Urinary bladder (tissue), 4 donors: ENCODE measurements around the gene PDE7B. TPM values are rescaled to one million over a fixed set of nuclear protein-coding genes. Genes with fewer than 3 reads are reported as not detected.
A peak's percentile ranks its signal among the peaks of the same experiment; 100 is the strongest.

Source experiments
- DNase-seq: peaks from one replicate; pipeline ENCODE4 v3.0.0-alpha.2; 2015; ENCODE audit errors: extremely low spot score
- H3K27ac ChIP-seq: one replicate; pipeline ENCODE4 v1.5.1; 2013; ENCODE audit warnings: low read depth, mild to moderate bottlenecking, moderate library complexity
- H3K36me3 ChIP-seq: one replicate; pipeline ENCODE4 v1.6.1; 2013; ENCODE audit warnings: mild to moderate bottlenecking, moderate library complexity; ENCODE audit not compliant: insufficient read depth
- H3K4me1 ChIP-seq: one replicate; pipeline ENCODE4 v1.6.1; 2013; ENCODE audit warnings: mild to moderate bottlenecking, moderate library complexity; ENCODE audit not compliant: insufficient read depth
- H3K4me3 ChIP-seq: one replicate; pipeline ENCODE4 v1.5.1; 2013; ENCODE audit warnings: low read depth, low read length
- WGBS: extraction: QIAGEN DNeasy Blood & Tissue Kit; methylation state at CpG from one replicate; pipeline ENCODE4 v1.1.7; 2013; 5-methylcytosine and 5-hydroxymethylcytosine counted together
- polyA plus RNA-seq: library from polyadenylated mRNA; stranded (reverse); fragments of 200-250 nt; gene quantifications from one replicate; pipeline ENCODE4 v1.2.3, GENCODE V29; 2013
- total RNA-seq: library from RNA; depleted of rRNA; stranded (reverse); fragments of >200 nt; gene quantifications from one replicate; pipeline ENCODE4 v1.2.3, GENCODE V29; 2014
- donor health status: healthy with polysubstance abuse.
- donor health status: healthy.

The PDE7B gene
- total and polyA plus RNA-seq, 2 donors, result 9.3 to 34.2 TPM

- no peaks in the 10 kb centered on the region for H3K4me1 ChIP-seq
- H3K36me3 ChIP-seq, result peaks cover 5% of the 10 kb centered on the region
- H3K27ac ChIP-seq, result no peak overlapping the region
- no peak overlapping the region for H3K4me3 ChIP-seq
- 87% methylated on average over 5 of the region's 5 CpGs for WGBS
- DNase-seq, result no peak
These were observed 306.2 kb downstream of the PDE7B start for GRCh38 chr6:136157743-136158142.

- Histone ChIP-seq H3K4me1 (no peaks in the 10 kb centered on the region), H3K27ac (no peak overlapping the region), H3K36me3 (peaks cover 4% of the 10 kb centered on the region), H3K4me3 (no peak overlapping the region)
- WGBS, result 34% methylated on average over 4 of the region's 4 CpGs
- no peak for DNase-seq
These were observed 306.9 kb downstream of the PDE7B start for GRCh38 chr6:136158387-136158821.

GRCh38 chr6:136158971-136159370 lies 307.5 kb downstream of the PDE7B start:
- Histone ChIP-seq H3K4me3 (no peak overlapping the region), H3K27ac (no peak overlapping the region), H3K36me3 (peaks cover 2% of the 10 kb centered on the region), H3K4me1 (no peaks in the 10 kb centered on the region)
- 47% methylated on average over 2 of the region's 2 CpGs for WGBS
- DNase-seq, result no peak

GRCh38 chr6:136160250-136160649 lies 308.7 kb downstream of the PDE7B start:
- Histone ChIP-seq H3K27ac (no peak overlapping the region), H3K4me3 (no peak overlapping the region), H3K4me1 (no peaks in the 10 kb centered on the region), H3K36me3 (peaks cover 2% of the 10 kb centered on the region)
- no peak for DNase-seq
- WGBS, result 96% methylated on average over 4 of the region's 4 CpGs

- DNase-seq, result no peak
- Histone ChIP-seq H3K27ac (no peak overlapping the region), H3K4me1 (no peaks in the 10 kb centered on the region), H3K4me3 (no peak overlapping the region), H3K36me3 (no peaks in the 10 kb centered on the region)
- WGBS, result 80% methylated on average over 3 of the region's 3 CpGs
These were observed 310.4 kb downstream of the PDE7B start for GRCh38 chr6:136161950-136162349.

GRCh38 chr6:136163260-136163659 lies 311.8 kb downstream of the PDE7B start:
- 98% methylated on average over 3 of the region's 3 CpGs for WGBS
- no peak for DNase-seq
- Histone ChIP-seq H3K4me1 (no peaks in the 10 kb centered on the region), H3K36me3 (no peaks in the 10 kb centered on the region), H3K4me3 (no peak overlapping the region), H3K27ac (no peak overlapping the region)

DNA sequence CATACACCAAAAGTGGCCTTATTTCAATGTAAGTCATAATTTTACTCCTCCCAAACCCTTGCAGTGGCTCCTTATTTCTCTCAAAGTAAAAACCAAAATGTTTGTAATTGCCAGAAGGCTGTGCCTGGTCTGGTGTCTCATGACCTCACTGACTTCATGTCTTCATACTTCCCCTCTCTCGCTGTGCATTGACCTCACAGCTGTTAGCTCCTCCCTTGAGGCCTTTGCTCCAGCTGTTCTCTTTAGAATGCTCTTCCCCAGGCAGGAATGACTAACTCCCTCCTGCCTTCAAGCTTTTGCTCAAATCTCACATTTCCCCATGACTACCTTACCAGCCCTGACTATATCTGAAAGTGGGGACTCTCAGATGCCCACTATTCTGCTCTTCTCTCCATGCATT lies 315.3 kb downstream of the PDE7B start:
- Histone ChIP-seq H3K36me3 (no peaks in the 10 kb centered on the region), H3K27ac (no peak overlapping the region), H3K4me1 (no peaks in the 10 kb centered on the region), H3K4me3 (no peak overlapping the region)
- DNase-seq, result no peak
- WGBS, result 96% methylated on average over 1 of the region's 1 CpG

DNA sequence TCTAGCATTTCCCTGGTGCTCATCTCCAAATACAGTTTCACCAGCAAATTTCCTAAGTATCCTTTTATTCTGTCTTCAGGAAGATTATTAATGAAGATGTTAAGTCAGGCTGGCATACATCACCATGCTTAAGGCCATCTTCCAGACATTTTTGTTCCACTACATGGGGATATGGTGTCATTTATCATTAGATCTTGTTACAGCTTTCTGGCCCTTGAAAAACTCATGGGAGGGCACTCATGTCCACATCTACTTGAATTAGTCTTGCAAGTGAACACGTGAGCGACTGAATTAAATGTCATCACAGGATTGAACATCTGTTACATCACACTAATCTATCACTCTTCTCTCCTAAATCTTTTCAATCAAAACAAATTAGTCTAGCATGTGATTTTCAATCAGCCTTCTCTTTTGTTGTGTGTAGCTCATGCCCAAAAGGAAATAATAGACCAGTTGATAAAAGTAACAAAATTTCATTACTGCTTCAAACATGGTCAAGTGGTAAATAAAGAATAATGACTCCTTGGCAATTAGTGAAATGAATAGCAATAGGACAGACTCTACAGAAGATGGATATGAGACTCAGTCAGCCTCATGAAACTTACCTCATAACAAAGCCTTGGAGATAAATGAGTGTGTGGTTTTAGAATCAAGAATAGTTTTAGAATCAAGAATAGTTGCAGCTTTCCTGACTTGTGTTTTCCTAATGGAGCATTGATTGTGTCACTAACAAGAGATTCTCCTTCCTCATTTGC lies 318.1 kb downstream of the PDE7B start:
- Histone ChIP-seq H3K4me1 (no peaks in the 10 kb centered on the region), H3K27ac (no peak overlapping the region), H3K4me3 (no peak overlapping the region), H3K36me3 (no peaks in the 10 kb centered on the region)
- WGBS, result 94% methylated on average over 2 of the region's 2 CpGs
- no peak for DNase-seq

GRCh38 chr6:136171231-136171630 lies 319.7 kb downstream of the PDE7B start:
- no peaks in the 10 kb centered on the region for H3K4me1 ChIP-seq
- WGBS, result 94% methylated on average over 3 of the region's 3 CpGs
- no peaks in the 10 kb centered on the region for H3K36me3 ChIP-seq
- H3K27ac ChIP-seq, result no peak overlapping the region
- DNase-seq, result no peak
- no peak overlapping the region for H3K4me3 ChIP-seq

DNA sequence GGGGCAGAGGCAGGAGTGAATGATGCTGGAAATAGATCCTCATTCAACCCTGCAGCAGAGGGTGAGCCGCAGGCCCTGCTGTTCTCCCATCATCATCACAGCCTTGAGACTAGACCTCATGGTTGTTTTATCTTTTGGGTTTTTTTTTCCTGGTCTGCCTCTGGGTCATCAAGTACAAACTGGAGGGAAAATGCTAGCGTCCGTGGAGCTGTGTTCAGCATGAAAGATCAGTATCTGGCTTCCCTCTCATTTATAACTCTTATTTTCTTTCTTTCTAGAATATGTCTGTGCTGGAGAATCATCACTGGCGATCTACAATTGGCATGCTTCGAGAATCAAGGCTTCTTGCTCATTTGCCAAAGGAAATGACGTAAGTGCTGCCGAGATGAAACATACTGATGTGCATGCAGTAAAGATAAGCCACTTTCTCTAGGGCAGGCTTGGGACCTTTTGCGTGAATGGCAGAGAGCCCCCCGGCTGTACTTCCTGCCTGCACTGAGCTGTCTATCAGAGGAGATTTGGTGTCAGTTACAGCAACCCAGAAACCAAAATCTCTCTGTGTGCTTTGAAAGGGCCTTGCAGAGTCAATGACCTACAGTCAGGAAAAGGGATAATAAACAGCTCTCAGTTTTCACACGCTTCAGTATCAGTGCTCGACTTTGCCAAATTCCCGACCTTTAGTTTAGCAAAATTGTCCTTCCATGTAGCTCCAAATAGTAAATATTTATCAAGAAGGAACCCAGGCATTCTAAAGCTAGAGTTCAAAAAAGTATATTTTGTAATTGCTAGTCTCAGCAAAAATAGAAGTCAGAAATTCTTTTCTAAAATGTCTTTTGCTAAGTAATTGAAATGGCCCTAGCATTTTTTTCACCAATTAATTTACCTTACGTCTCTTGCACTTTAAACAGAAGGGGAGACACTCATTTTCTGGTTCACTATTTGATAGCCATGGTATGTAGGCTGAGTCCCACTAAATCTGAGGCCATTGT lies 322.3 kb downstream of the PDE7B start:
- no peak for DNase-seq
- Histone ChIP-seq H3K4me3 (no peak overlapping the region), H3K36me3 (no peaks in the 10 kb centered on the region), H3K4me1 (no peaks in the 10 kb centered on the region), H3K27ac (peak overlapping the region; percentile 53)
- 29% methylated on average over 13 of the region's 13 CpGs for WGBS

- H3K36me3 ChIP-seq, result no peaks in the 10 kb centered on the region
- DNase-seq, result no peak
- H3K4me3 ChIP-seq, result no peak overlapping the region
- no peaks in the 10 kb centered on the region for H3K4me1 ChIP-seq
- 71% methylated on average over 2 of the region's 2 CpGs for WGBS
- no peak overlapping the region for H3K27ac ChIP-seq
These were observed 323.0 kb downstream of the PDE7B start for GRCh38 chr6:136174510-136174909.

DNA sequence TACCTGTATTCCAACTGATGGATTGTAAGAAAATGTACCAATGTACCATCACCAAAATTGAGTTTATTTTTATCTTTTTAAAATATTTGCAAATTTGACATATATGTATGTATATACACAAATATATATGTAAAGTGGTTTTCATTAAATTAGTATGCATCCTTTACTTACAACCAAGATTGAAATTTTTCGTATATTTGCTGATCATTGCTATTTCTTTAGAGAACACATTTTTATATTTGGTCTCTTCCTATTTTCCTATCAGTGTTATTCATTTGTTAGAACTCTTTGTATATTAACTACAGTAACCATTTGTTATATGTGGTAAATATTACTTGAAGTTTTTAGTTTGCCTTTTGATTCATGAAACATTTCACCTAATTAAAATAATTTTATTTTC lies 324.4 kb downstream of the PDE7B start:
- 98% methylated on average over 1 of the region's 1 CpG for WGBS

DNA sequence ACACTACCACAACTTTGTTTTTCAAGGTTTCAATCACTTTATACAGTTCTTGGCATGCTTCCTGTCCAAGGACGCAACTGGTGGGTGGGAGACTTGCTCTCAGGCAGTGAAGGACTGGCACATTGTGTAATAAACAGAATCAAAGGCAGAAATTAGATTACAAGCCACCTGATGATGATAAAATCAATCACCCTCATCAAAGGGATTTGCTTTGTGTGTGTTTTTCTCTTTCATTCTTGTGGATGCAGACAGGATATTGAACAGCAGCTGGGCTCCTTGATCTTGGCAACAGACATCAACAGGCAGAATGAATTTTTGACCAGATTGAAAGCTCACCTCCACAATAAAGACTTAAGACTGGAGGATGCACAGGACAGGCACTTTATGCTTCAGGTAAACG lies 327.2 kb downstream of the PDE7B start:
- Histone ChIP-seq H3K36me3 (no peaks in the 10 kb centered on the region), H3K4me3 (no peak overlapping the region), H3K4me1 (no peaks in the 10 kb centered on the region), H3K27ac (no peak overlapping the region)
- DNase-seq, result no peak
- 89% methylated on average over 2 of the region's 2 CpGs for WGBS

More for the DNA sequence above, 324.4 kb downstream of the PDE7B start:
- Histone ChIP-seq H3K36me3 (no peaks in the 10 kb centered on the region), H3K27ac (no peak overlapping the region), H3K4me3 (no peak overlapping the region), H3K4me1 (no peaks in the 10 kb centered on the region)
- DNase-seq, result no peak
